Lung (tissue), 12 donors: ENCODE data around the gene GLRA1. TPM values are rescaled to one million over a fixed set of nuclear protein-coding genes. Genes with fewer than 3 reads are reported as not detected.

ENCODE experiments used
- ATAC-seq: fragments of 200-7000 bp; cut with Tn5 transposase; one replicate; pipeline ENCODE4 v1.9.1; 2020; ENCODE audit warnings: moderate number of reproducible peaks; ENCODE audit not compliant: insufficient read depth, low FRiP score
- DNase-seq, 3 donors: peaks; one replicate each; pipeline ENCODE4 v3.0.0-alpha.2; 2013 to 2017
- H3K27ac ChIP-seq, 2 donors: one replicate each; pipeline ENCODE4 v1.5.1; 2013; ENCODE audit warnings: mild to moderate bottlenecking in 2 of 2, moderate library complexity in 2 of 2, control low read depth in 1 of 2, inconsistent platforms in 1 of 2, low read depth in 1 of 2, low read length in 1 of 2
- H3K27me3 ChIP-seq, 3 donors: one replicate each; pipeline ENCODE4 v1.5.1; 2013; ENCODE audit warnings: low read length in 2 of 3; ENCODE audit not compliant: control insufficient read depth in 3 of 3, insufficient read depth in 3 of 3
- H3K36me3 ChIP-seq, 4 donors: one replicate each; pipeline ENCODE4 v1.5.1; 2013; ENCODE audit warnings: low read length in 4 of 4, mild to moderate bottlenecking in 1 of 4, moderate library complexity in 1 of 4; ENCODE audit not compliant: control insufficient read depth in 4 of 4, insufficient read depth in 4 of 4
- H3K4me1 ChIP-seq, 5 donors: one replicate each; pipeline ENCODE4 v1.5.1; 2013; ENCODE audit warnings: low read length in 5 of 5, mild to moderate bottlenecking in 2 of 5, moderate library complexity in 1 of 5; ENCODE audit not compliant: control insufficient read depth in 5 of 5, insufficient read depth in 5 of 5
- H3K4me3 ChIP-seq: one replicate; pipeline ENCODE4 v1.5.1; 2013; ENCODE audit warnings: mild to moderate bottlenecking, control low read depth, moderate library complexity
- H3K9ac ChIP-seq, 2 donors: one replicate each; pipeline ENCODE4 v1.5.1; 2013; ENCODE audit warnings: low read length in 2 of 2, control low read depth in 1 of 2; ENCODE audit not compliant: insufficient read depth in 1 of 2
- H3K9me3 ChIP-seq, 4 donors: one replicate each; pipeline ENCODE4 v1.5.1; 2013; ENCODE audit warnings: low read length in 3 of 4, mild to moderate bottlenecking in 1 of 4, moderate library complexity in 1 of 4; ENCODE audit not compliant: control insufficient read depth in 4 of 4, insufficient read depth in 3 of 4
- CTCF ChIP-seq: IDR thresholded peaks from 2 replicates; pipeline ENCODE4 v1.5.1; 2012; ENCODE audit warnings: mild to moderate bottlenecking; ENCODE audit errors: control extremely low read depth, extremely low read depth
- WGBS, 2 donors: extraction: QIAGEN DNeasy Blood & Tissue Kit; methylation state at CpG; one replicate each; pipeline ENCODE4 v1.1.7; 2013; 5-methylcytosine and 5-hydroxymethylcytosine counted together
- polyA plus RNA-seq, 2 donors: library from polyadenylated mRNA; stranded (reverse); fragments of 200-250 nt; gene quantifications; one replicate each; pipeline ENCODE4 v1.2.1, GENCODE V29; 2013
- total RNA-seq, 2 donors: library from RNA; depleted of rRNA in 1 of 2; stranded (reverse); fragments of >200 nt in 1 of 2; gene quantifications; one replicate each; pipeline ENCODE4 v1.2.1, GENCODE V29; 2014 to 2021
- donor health status: control.
- donor health status: control.
- donor health status: Bipolar disorder and iron deficiency.
- donor health status: healthy.
- donor health status: DM: yes; HTN: yes; CAD: no.

GLRA1 gene
- total and polyA plus RNA-seq, 4 donors, result not detected

- Histone ChIP-seq H3K27ac (no peak overlapping the region), H3K36me3 (no peaks in the 10 kb centered on the region), H3K4me1 (peaks cover 2 to 70% (median 11%) of the 10 kb centered on the region in 5 donors), H3K9ac (no peak overlapping the region), H3K4me3 (no peak overlapping the region), H3K27me3 (no peaks in the 10 kb centered on the region), H3K9me3 (no peaks in the 10 kb centered on the region)
- DNase-seq (no peak), ATAC-seq (no peak)
- no peak for TF ChIP-seq CTCF
Measured at GRCh38 chr5:151901611-151902010, 23.0 kb downstream of the GLRA1 start.

GRCh38 chr5:151900891-151901290, 23.8 kb downstream of the GLRA1 start:
- 58 to 74% methylated on average over 3 of the region's 3 CpGs for WGBS, 2 donors
- TF ChIP-seq CTCF, result no peak
- Histone ChIP-seq H3K27me3 (no peaks in the 10 kb centered on the region), H3K36me3 (no peaks in the 10 kb centered on the region), H3K4me3 (no peak overlapping the region), H3K9ac (no peak overlapping the region), H3K9me3 (no peaks in the 10 kb centered on the region), H3K4me1 (peaks cover 2 to 69% (median 11%) of the 10 kb centered on the region in 5 donors), H3K27ac (no peak overlapping the region)
- no peak for ATAC-seq
- DNase-seq, result peak in 2 of 3 donors; percentile 76

GRCh38 chr5:151899399-151899798, 25.3 kb downstream of the GLRA1 start:
- Histone ChIP-seq H3K27ac (no peak overlapping the region), H3K36me3 (no peaks in the 10 kb centered on the region), H3K4me3 (no peak overlapping the region), H3K9me3 (no peaks in the 10 kb centered on the region), H3K27me3 (no peaks in the 10 kb centered on the region), H3K4me1 (peaks cover 0 to 58% (median 11%) of the 10 kb centered on the region in 5 donors), H3K9ac (no peak overlapping the region)
- WGBS, 2 donors, result 57 to 69% methylated on average over 2 of the region's 2 CpGs
- TF ChIP-seq CTCF, result no peak
- ATAC-seq (no peak), DNase-seq (no peak)

- Histone ChIP-seq H3K4me3 (no peak overlapping the region), H3K27me3 (no peaks in the 10 kb centered on the region), H3K27ac (no peak overlapping the region), H3K9me3 (no peaks in the 10 kb centered on the region), H3K36me3 (no peaks in the 10 kb centered on the region), H3K9ac (no peak overlapping the region), H3K4me1 (peaks cover 0 to 44% (median 11%) of the 10 kb centered on the region in 5 donors)
- DNase-seq (no peak), ATAC-seq (no peak)
- TF ChIP-seq CTCF, result no peak
- 69 to 91% methylated on average over 1 of the region's 1 CpG for WGBS, 2 donors
Measured at GRCh38 chr5:151897896-151898295, 26.8 kb downstream of the GLRA1 start.
